Epithelial cell of proximal tubule (primary cell): Measurements from ENCODE around the gene LAMTOR4. TPM values are rescaled to one million over a fixed set of nuclear protein-coding genes. Genes with fewer than 3 reads are reported as not detected.
"Not testable (repeated sequence)": the region's sequence is repeated elsewhere in the genome, so short reads cannot be mapped to it uniquely, and the experiment has no call there.

Experiments
- DNase-seq: peaks from one replicate; pipeline ENCODE4 v3.0.0-alpha.2; 2011; ENCODE audit warnings: low read depth
- H3K4me3 ChIP-seq: 2 replicates; pipeline ENCODE4 v1.5.1; 2011; ENCODE audit warnings: low read depth, mild to moderate bottlenecking, low read length
- total RNA-seq: library from RNA; depleted of rRNA; stranded (reverse); fragments of >200 nt; gene quantifications from 2 replicates; pipeline ENCODE4 v1.2.3, GENCODE V29; 2015
- TF ChIP-seq, protein P1 (sequence below): conservative IDR thresholded peaks from 2 replicates; pipeline ENCODE4 v1.5.1; 2012; ENCODE audit warnings: low read depth, mild to moderate bottlenecking, low read length

Gene LAMTOR4
- total RNA-seq, 1 donor from 2014 or later = 201 TPM

DNA sequence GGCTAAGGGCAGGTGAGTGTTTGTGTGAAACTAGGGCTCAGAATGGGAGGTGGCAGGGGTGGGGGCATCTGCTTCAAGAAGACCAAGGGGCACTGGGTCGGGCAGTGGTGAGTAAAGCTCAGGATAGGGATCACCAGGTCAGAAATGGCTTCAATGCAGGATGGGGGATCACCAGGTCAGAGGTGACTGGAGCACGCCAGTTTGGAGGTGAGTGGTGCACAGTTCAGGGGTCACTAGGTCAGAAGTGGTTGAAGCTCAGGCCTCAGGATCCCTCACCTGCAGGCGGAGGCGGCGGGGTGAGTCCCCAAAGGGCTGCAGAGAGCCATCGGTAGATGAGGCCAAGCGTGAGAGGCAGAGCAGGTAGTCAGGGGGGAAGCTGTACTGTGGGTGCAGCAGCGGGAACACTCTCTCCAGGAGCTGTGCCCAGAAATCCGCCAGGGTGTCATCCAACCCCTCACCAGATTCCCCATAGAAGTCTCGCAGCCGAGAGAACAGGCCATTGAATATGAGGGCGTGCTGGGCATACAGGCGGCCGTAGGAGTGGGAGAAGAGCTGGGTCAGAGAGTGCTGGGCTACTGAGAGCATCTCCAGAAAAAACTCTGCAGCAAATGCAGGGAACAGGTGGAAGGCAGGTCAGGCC lies 26.7 kb downstream of the LAMTOR4 start:
- TF ChIP-seq, protein P1, sequence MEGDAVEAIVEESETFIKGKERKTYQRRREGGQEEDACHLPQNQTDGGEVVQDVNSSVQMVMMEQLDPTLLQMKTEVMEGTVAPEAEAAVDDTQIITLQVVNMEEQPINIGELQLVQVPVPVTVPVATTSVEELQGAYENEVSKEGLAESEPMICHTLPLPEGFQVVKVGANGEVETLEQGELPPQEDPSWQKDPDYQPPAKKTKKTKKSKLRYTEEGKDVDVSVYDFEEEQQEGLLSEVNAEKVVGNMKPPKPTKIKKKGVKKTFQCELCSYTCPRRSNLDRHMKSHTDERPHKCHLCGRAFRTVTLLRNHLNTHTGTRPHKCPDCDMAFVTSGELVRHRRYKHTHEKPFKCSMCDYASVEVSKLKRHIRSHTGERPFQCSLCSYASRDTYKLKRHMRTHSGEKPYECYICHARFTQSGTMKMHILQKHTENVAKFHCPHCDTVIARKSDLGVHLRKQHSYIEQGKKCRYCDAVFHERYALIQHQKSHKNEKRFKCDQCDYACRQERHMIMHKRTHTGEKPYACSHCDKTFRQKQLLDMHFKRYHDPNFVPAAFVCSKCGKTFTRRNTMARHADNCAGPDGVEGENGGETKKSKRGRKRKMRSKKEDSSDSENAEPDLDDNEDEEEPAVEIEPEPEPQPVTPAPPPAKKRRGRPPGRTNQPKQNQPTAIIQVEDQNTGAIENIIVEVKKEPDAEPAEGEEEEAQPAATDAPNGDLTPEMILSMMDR = no peak
- no peak for DNase-seq
- no peak overlapping the region for H3K4me3 ChIP-seq

DNA sequence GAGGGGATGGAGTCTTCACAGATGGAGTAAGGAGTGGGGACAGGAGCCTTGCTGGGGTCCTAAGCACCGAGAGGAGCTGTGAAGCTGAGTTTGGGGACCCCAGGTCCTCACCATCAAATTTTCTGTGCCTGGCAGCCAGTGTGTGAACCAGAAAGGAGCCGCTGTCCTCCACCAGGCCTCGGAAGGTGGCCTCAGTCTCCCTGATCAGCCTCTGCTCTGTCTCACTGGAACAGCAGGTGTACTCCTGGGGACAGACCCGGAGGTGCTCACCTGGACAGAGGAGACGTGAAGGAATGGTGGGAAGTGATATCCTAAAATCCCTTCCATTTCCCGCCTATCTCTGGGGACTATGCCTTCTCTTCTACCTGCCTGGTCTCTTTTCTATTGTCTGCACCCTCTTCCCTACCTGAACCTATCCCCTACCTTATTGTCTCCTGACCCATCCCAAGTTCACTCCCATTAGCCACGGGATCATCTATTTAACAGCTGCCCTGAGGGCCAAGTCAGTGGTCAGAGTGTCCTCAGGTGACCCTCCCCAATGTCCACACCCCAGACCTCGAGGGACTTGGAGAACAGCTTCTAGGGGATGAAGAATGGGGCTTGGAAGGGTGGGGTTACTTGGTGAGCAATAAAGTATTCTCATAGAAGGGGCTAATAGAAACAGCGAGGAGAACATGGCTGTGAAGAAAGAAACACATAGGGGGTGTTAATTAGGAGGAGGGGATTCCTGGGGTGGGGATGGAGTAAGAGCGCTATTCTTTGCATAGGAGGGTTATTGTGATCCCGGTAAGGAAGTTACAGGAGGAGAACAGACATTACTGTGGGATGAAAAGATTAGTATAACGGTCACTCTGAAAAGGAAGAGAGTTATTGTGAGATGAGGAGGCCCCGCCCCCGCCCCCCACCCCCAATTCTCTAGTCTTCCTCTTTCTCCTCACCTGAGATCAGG lies 27.7 kb downstream of the LAMTOR4 start:
- TF ChIP-seq, protein P1 = no peak
- DNase-seq = no peak
- H3K4me3 ChIP-seq = peak overlapping the region; percentile 68

DNA sequence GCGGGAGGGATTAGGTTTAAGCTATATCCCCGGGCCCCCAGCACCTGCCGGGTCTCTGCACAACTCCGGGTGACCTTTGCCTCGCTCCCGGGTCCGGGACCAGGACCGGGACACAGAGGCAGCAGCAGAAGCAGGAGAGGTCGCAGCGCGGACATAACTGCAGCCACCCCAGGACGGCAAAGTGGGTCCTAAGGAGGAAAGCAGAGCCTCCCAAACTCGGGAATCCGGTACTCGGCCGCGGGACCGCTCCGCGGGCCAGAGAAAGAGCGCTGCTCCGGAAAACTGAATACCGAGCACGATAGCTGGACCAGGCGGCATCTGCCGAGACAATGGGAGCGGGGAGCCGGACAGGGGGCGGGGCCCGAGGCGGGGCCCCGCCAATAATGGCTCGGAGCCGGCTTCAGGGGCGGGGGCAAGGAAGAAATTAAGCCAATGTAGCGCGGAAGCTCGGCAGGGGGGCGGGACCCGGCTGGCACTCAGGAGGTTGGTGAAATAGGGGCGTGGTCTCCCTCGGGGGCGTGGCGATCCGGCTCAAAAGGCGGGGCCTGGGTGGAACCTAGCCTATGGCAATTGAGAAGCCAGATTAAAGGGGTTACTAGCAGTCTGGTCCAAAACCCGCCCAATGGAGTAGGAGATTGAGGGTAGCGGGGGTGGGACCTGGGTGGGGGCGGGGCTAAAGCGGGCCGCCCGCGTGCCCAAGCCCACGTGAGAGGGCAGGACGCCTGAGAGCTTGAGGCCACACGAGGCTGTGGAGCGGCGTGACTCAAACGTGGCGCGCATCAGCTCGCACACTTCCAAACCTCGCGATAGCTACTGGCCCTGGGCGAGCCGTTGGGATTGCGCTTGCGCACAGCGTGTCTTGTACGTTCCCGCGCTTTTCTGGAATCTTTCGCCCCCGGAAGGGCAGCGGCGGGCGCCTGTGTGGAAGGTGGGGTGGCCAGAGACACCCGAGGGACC lies 28.6 kb downstream of the LAMTOR4 start, which contains the start of the genes GPC2 and STAG3:
TSS of gene GPC2 (minus strand) at position 337 of the 957 bp plus-strand sequence. CDS start at position 155, 182 bp downstream.
TSS of gene STAG3 (plus strand) at position 874 of the 957 bp plus-strand sequence. CDS start 2,639 bp downstream, outside the sequence.
- DNase-seq = peak; percentile 56
- peak within 1 kb of the TSS; percentile 68 for H3K4me3 ChIP-seq
- TF ChIP-seq, protein P1 = no peak

DNA sequence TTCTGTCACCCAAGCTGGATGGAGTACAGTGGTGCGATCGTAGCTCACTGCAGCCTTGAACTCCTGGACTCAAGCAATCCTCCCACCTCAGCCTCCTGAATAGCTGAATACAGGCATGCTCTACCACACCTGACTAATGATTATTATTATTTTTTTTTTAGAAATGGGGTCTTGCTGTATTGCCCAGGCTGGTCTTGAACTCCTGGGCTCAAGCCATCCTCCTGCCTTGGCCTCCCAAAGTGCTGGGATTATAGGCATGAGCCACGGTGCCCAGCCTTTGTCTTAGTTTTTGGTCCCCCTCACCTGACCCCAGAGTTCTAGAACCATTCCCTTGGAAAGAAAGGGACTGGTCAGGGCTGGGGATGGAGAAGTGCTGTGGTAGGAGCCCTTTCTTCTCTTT lies 31.4 kb downstream of the LAMTOR4 start:
- not testable (repeated sequence) for DNase-seq, H3K4me3 ChIP-seq

DNA sequence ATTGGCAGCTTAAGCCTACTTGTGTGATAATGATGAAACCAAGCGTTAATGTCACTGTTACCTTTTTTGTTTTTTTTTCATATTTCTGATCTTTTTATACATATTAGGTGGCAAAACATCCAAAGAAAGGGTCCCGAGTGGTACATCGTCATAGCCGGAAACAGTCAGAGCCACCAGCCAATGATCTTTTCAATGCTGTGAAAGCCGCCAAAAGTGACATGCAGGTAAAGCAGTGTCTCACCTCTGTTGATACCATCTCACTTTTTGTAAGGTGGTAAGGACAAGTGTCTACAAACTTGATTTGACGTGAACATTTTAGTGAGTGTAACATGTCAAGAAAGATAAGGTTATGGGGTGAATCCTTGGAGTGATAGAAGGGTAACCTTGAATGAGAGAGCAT lies 33.9 kb downstream of the LAMTOR4 start:
- not testable (repeated sequence) for DNase-seq, H3K4me3 ChIP-seq

DNA sequence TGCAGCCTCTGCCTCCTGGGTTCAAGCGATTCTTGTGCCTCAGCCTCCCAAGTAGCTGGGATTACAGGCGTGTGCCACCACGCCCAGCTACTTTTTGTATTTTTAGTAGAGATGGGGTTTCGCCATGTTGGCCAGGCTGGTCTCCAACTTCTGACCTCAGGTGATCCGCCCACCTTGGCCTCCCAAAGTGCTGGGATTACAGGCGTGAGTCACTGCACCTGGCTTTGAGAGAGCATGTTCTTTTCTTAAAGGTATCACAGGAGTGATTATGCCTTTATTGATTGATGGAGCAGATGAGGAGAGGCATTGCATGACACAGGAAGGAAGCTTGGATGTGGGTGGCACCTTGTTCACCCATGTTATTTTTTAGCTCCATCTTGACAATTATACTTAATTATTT lies 34.4 kb downstream of the LAMTOR4 start:
- not testable (repeated sequence) for DNase-seq, H3K4me3 ChIP-seq

DNA sequence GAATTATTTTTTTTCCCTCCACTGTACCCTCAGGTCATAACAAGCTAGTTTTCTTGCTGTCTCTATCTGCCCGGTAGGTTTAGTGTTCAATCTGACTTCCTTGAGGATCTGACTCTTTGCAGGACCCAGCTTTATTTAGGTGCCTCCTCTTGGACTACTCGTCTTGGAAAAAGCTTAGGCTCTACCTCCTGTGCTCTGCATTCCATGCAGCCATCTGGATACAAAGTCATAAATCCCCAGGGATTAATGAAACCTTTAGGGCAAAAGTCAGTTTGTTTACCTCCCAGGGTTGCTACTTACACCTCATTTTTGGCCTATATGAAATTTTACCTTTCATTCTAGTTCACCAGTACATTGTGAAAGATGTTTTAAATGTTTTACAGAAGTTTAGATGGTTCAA lies 37.0 kb downstream of the LAMTOR4 start:
- TF ChIP-seq, protein P1 = no peak
- DNase-seq = no peak

DNA sequence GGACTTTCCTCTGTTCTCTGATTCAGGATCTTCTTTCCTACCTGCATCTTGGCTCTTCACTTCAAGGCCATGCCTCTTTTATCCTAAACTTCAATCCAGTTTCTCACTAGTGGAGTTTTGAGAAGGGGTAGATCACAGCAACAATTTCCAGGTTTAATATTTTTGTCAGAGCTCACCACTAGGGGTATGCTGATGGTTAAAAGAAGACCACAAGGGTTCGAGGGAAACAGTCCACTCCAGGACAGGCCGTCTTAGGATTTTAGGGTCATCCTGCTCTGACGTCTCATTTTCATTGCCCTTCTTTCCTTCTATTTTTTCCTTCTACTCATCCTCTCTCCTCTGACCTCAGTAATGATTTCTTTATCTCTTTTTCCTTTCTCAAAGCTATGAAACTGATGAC lies 40.3 kb downstream of the LAMTOR4 start:
- DNase-seq = no peak
- H3K4me3 ChIP-seq = no peak overlapping the region
- TF ChIP-seq, protein P1 = peak; percentile 6

More for the DNA sequence above, 37.0 kb downstream of the LAMTOR4 start:
- H3K4me3 ChIP-seq = no peak overlapping the region
